Neural cell (in vitro differentiated cells): ENCODE measurements around the gene CCDC33.

Source experiments
- CTCF ChIP-seq: fragments of 450-650 bp; IDR thresholded peaks from 2 replicates; pipeline ENCODE4 v1.5.1; 2014; ENCODE audit warnings: antibody characterized with exemption, mild to moderate bottlenecking, moderate library complexity; ENCODE audit not compliant: poor library complexity, severe bottlenecking
- EZH2 ChIP-seq: fragments of 200-600, 300-800 bp; shearing (Covaris generic), sonication (generic); IDR thresholded peaks from 2 replicates; pipeline ENCODE4 v1.6.1; 2014; ENCODE audit warnings: antibody characterized with exemption, low read length, borderline replicate concordance, mild to moderate bottlenecking; ENCODE audit not compliant: insufficient read depth, poor library complexity, severe bottlenecking
- MXI1 ChIP-seq: fragments of 450-650 bp; conservative IDR thresholded peaks from 2 replicates; pipeline ENCODE4 v1.6.1; 2014; ENCODE audit warnings: antibody characterized with exemption, mild to moderate bottlenecking; ENCODE audit not compliant: poor library complexity, severe bottlenecking
- TAF1 ChIP-seq: IDR thresholded peaks from 2 replicates; pipeline ENCODE4 v1.6.1; 2012; ENCODE audit warnings: low read depth

- TF ChIP-seq EZH2: no peak
- TF ChIP-seq TAF1: no peak
- TF ChIP-seq CTCF: no peak
- no peak for TF ChIP-seq MXI1
Measured at GRCh38 chr15:74339371-74339770, 103.2 kb downstream of the CCDC33 start.
